GM12874 (cell line): ENCODE measurements around the gene KCNK16.

Experiments
- TF ChIP-seq, protein P1 (sequence below): IDR thresholded peaks from 2 replicates; pipeline ENCODE4 v1.5.1; 2011; ENCODE audit warnings: low read depth, mild to moderate bottlenecking, control low read depth, low read length, moderate library complexity; ENCODE audit not compliant: insufficient read depth

KCNK16 gene

DNA sequence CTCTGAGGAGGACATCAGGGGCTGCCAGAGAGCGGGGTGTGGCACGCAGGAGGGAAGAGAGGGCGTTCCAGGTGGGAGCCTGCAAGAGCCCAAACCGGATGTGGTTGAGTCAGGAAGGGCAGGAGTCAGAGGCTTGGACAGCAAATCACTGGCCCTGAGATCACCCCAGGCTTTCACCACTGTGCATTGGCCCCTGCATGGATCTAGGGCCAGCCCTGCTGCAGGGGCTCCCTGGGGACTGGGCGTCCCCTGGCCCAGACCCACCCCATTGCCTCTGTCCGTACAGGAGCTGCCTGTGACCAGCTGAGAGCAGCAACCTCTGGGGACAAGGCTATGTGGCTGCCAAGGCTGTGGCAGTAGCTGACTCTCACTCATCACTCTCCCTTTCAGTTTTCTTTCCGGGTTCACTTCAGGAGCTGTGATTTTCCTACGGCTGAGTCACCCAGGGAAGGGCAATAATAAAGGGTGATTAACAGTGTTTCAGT is 42.2 kb downstream of the KCNK16 start:
- TF ChIP-seq, protein P1, sequence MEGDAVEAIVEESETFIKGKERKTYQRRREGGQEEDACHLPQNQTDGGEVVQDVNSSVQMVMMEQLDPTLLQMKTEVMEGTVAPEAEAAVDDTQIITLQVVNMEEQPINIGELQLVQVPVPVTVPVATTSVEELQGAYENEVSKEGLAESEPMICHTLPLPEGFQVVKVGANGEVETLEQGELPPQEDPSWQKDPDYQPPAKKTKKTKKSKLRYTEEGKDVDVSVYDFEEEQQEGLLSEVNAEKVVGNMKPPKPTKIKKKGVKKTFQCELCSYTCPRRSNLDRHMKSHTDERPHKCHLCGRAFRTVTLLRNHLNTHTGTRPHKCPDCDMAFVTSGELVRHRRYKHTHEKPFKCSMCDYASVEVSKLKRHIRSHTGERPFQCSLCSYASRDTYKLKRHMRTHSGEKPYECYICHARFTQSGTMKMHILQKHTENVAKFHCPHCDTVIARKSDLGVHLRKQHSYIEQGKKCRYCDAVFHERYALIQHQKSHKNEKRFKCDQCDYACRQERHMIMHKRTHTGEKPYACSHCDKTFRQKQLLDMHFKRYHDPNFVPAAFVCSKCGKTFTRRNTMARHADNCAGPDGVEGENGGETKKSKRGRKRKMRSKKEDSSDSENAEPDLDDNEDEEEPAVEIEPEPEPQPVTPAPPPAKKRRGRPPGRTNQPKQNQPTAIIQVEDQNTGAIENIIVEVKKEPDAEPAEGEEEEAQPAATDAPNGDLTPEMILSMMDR = no peak

DNA sequence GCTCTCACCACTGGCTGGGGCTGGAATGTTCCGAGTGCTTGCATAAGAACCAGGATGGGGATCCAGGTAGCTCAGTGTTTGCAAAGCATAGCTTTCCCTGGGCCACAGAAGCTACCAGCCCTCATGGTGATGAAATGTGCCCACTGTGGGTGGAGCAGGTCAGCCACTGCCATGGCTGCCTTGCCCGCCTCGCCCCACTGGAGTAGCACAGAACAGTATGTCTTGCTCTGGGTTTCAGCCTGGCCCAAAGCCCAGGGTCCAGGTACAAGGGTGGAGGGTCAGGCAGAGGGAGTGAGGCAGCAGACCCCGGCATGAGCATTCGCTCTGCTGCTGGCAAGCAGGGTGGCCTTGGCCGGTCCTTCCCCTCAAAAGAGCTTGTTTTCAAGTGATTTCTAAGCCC is 43.0 kb downstream of the KCNK16 start:
- TF ChIP-seq, protein P1 = no peak

DNA sequence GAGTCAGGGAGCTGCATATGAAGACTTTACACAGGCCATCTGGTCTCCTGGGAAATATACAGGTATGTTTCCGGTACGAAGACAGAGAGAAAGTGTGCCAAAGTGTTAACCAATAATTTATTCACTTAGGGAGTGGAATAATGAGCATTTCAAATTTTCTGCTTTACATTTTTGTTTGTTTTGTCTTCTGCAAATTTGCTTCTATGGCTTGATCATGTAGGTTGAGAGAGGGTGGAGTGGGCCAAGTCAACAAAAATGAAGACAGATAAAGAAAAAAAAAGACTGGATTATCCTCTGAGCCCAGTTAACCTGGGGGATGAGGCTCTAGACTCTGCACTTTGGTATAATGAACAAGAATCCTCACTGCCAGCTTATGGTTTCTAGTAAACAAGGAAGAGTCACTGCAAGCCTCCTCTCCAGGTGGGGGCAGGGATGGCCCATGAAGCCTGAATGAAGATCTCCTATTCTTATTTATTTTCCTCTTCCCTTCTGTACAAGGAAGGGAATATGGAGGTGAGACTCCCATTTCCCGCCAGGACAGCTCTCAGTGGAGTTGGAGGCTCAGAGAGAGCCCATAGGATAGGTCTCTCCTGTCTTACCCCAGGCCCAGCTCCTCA is 46.0 kb downstream of the KCNK16 start:
- TF ChIP-seq, protein P1 = no peak

DNA sequence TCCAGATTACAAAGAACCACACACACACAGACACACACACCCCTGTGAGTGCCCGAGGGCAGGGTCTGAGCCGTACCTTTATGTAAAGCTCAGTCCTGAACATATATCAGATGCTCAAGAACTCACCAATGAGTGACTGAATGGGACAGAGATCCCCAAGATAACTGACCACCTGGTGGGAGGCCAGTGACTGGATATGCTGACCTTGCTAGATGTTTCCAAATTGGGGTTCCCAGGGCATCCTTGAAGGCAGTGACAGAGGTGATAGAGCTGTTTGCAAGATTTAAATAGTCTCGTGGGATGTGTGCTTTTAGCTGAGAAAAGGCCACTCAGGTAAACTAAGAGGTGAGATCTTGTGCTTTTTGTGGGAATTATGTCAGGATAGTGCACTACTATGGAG is 47.6 kb downstream of the KCNK16 start:
- TF ChIP-seq, protein P1 = no peak

DNA sequence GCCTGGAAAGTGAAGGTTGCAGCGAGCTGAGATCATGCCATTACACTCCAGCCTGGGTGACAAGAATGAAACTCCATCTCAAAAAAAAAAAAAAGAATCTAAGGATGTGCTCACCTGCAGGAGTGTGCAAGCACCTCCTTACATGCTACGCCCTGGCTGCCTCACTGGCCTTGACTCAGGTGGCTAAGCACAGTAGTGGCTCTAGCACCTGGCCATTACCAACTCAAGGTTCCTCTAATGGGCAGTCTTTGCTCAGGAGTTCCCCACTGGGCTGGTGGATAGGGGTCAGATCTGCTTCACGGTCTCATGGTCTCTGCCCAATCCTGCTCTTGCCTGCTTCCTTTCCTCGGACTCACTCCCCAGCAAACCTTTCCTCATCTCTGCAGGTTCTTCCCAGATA is 48.0 kb downstream of the KCNK16 start:
- TF ChIP-seq, protein P1 = no peak

DNA sequence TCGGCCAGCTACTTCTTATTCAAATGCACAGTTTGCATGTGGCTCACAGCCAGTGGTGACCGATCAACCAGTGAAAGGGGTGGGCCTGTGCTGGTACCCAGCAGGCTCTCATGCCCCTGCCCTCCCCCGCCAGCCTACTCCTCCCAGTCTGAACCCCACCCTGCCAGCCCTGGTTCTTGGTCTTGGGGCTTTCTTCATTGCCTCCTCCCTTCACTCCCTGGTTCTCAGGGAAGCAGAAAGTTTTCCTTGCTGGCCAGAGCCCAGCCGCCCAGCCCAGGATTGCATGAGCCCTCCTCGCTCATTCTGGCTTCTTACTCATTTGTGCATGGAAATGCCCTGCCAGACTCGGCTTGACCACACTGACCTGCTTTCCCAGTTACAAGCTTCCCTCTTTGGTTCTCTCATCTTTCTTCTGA is 49.1 kb downstream of the KCNK16 start:
- TF ChIP-seq, protein P1 = no peak

DNA sequence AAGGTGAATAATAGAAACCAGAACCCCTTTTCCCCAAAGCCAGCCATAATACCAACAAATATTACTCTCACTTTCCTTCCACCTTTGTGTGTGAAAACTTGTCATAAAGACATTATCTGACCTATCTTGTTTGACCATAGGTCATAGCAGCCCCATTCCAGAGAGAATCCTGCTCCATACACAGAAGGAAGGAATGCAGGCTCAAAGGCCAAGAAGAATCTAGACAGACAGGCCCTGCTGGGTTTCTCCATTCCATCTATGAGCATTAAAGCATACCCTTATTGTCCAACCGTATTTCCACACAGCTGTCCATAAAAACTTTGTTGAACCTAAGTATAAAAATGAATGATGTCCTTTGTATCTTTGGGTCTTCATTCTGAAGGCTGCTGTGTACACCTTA is 52.5 kb downstream of the KCNK16 start:
- TF ChIP-seq, protein P1 = no peak
